Tibial nerve (tissue), 4 donors: ENCODE data around the gene NEURL3. TPM values are rescaled to one million over a fixed set of nuclear protein-coding genes. Genes with fewer than 3 reads are reported as not detected.

Experiments
- DNase-seq, 2 donors: peaks; one replicate each; pipeline ENCODE4 v3.0.0-alpha.2; 2019; ENCODE audit warnings: low spot score in 2 of 2
- H3K27ac ChIP-seq, 4 donors: fragments of 200-600 bp; sonication (generic) in 3 of 4; one replicate each; pipeline ENCODE4 v1.5.1; 2017 to 2019; ENCODE audit warnings: mild to moderate bottlenecking in 1 of 4
- H3K27me3 ChIP-seq, 2 donors: fragments of 200-600 bp; sonication (generic) in 1 of 2; one replicate each; pipeline versions ENCODE4 v1.5.1 to v1.6.0; 2017 to 2019
- H3K36me3 ChIP-seq, 3 donors: fragments of 200-600 bp; sonication (generic); one replicate each; pipeline ENCODE4 v1.5.1; 2018 to 2019
- H3K4me1 ChIP-seq, 4 donors: fragments of 200-600 bp; sonication (generic) in 3 of 4; one replicate each; pipeline ENCODE4 v1.5.1; 2017 to 2019
- H3K4me3 ChIP-seq, 4 donors: fragments of 200-600 bp; sonication (generic) in 3 of 4; one replicate each; pipeline ENCODE4 v1.5.1; 2017 to 2019; ENCODE audit warnings: mild to moderate bottlenecking in 1 of 4, moderate library complexity in 1 of 4
- H3K9me3 ChIP-seq, 4 donors: fragments of 200-600 bp; sonication (generic) in 3 of 4; one replicate each; pipeline ENCODE4 v1.5.1; 2017 to 2019
- CTCF ChIP-seq, 5 experiments: fragments of 200-600 bp in 3 of 5; fragments of 450-650 bp in 2 of 5; sonication (generic) in 3 of 5; IDR thresholded peaks; one replicate each; pipeline ENCODE4 v1.5.1; 2016 to 2019; ENCODE audit warnings: antibody characterized with exemption in 5 of 5, mild to moderate bottlenecking in 3 of 5, moderate library complexity in 2 of 5
- EP300 ChIP-seq, 2 donors: sonication (generic); formaldehyde crosslinking; IDR thresholded peaks; one replicate each; pipeline ENCODE4 v1.6.1; 2017; ENCODE audit warnings: antibody characterized with exemption in 2 of 2, mild to moderate bottlenecking in 1 of 2
- POLR2A ChIP-seq, 2 donors: fragments of 450-650 bp; IDR thresholded peaks; one replicate each; pipeline ENCODE4 v1.6.1; 2017; ENCODE audit warnings: antibody characterized with exemption in 2 of 2, mild to moderate bottlenecking in 2 of 2, moderate library complexity in 2 of 2
- WGBS, 2 donors: methylation state at CpG; one replicate each; pipeline ENCODE4 v1.1.5; 2018; 5-methylcytosine and 5-hydroxymethylcytosine counted together
- total RNA-seq, 4 donors: library from RNA; depleted of rRNA; stranded (reverse); fragments of >200 nt; gene quantifications; one replicate each; pipeline ENCODE4 v1.1.0, GENCODE V29; 2016

NEURL3 gene
- total RNA-seq, 4 donors from 2014 or later = 1.5 TPM; not detected in 3

GRCh38 chr2:96552315-96553175, 47.4 kb upstream of the NEURL3 start:
- H3K4me3 ChIP-seq = no peak overlapping the region
- H3K4me1 ChIP-seq = peaks cover 0 to 34% (median 14%) of the 10 kb centered on the region in 4 donors
- H3K9me3 ChIP-seq = no peaks in the 10 kb centered on the region
- no peak for DNase-seq
- no peak overlapping the region for H3K27ac ChIP-seq
- WGBS, 2 donors = 79 to 90% methylated on average over 15 to 18 of the region's 18 CpGs
- TF ChIP-seq EP300 (IDR thresholded peaks at IDR 0.05) = no peak
- H3K27me3 ChIP-seq = no peaks in the 10 kb centered on the region
- peaks cover 3 to 58% (median 13%) of the 10 kb centered on the region in 3 donors for H3K36me3 ChIP-seq

GRCh38 chr2:96551605-96552314, 46.6 kb upstream of the NEURL3 start:
- Histone ChIP-seq H3K4me1 (peaks cover 0 to 42% (median 21%) of the 10 kb centered on the region in 4 donors), H3K4me3 (no peak overlapping the region), H3K36me3 (peaks cover 3 to 63% (median 13%) of the 10 kb centered on the region in 3 donors), H3K27me3 (no peaks in the 10 kb centered on the region), H3K9me3 (no peaks in the 10 kb centered on the region), H3K27ac (no peak overlapping the region)
- WGBS, 2 donors = 92 to 96% methylated on average over 21 to 24 of the region's 25 CpGs
- DNase-seq = no peak
- no peak for TF ChIP-seq EP300 (IDR thresholded peaks at IDR 0.05)
- TF ChIP-seq CTCF (IDR thresholded peaks at IDR 0.05) = no peak
- no peak for TF ChIP-seq POLR2A (IDR thresholded peaks at IDR 0.05)

- peaks cover 3 to 68% (median 13%) of the 10 kb centered on the region in 3 donors for H3K36me3 ChIP-seq
- H3K27ac ChIP-seq = no peak overlapping the region
- no peaks in the 10 kb centered on the region for H3K27me3 ChIP-seq
- H3K4me1 ChIP-seq = peaks cover 0 to 49% (median 24%) of the 10 kb centered on the region in 4 donors
- H3K4me3 ChIP-seq = no peak overlapping the region
- no peak for DNase-seq
- H3K9me3 ChIP-seq = no peaks in the 10 kb centered on the region
- 95 to 98% methylated on average over 9 to 10 of the region's 14 CpGs for WGBS, 2 donors
- TF ChIP-seq CTCF (IDR thresholded peaks at IDR 0.05) = no peak
Observed at GRCh38 chr2:96550787-96551604, 45.8 kb upstream of the NEURL3 start.

- 76 to 82% methylated on average over 9 to 61 of the region's 61 CpGs for WGBS, 2 donors
- Histone ChIP-seq H3K27me3 (no peaks in the 10 kb centered on the region), H3K4me1 (peaks cover 0 to 49% (median 25%) of the 10 kb centered on the region in 4 donors), H3K4me3 (no peak overlapping the region), H3K9me3 (no peaks in the 10 kb centered on the region), H3K27ac (no peak overlapping the region), H3K36me3 (peaks cover 3 to 76% (median 13%) of the 10 kb centered on the region in 3 donors)
- TF ChIP-seq EP300 (IDR thresholded peaks at IDR 0.05) (no peak), CTCF (IDR thresholded peaks at IDR 0.05) (peak in 3 of 5 experiments; percentile 17 to 44 (median 22))
- no peak for DNase-seq
Observed at GRCh38 chr2:96549967-96550786, 45.0 kb upstream of the NEURL3 start.

GRCh38 chr2:96549466-96549785, 44.3 kb upstream of the NEURL3 start:
- no peaks in the 10 kb centered on the region for H3K27me3 ChIP-seq
- H3K36me3 ChIP-seq = peaks cover 3 to 77% (median 13%) of the 10 kb centered on the region in 3 donors
- no peak for TF ChIP-seq CTCF (IDR thresholded peaks at IDR 0.05)
- TF ChIP-seq POLR2A (IDR thresholded peaks at IDR 0.05) = no peak
- H3K4me3 ChIP-seq = no peak overlapping the region
- peaks cover 0 to 45% (median 23%) of the 10 kb centered on the region in 4 donors for H3K4me1 ChIP-seq
- no peaks in the 10 kb centered on the region for H3K9me3 ChIP-seq
- 87 to 100% methylated on average over 3 to 4 of the region's 4 CpGs for WGBS, 2 donors
- DNase-seq = no peak
- no peak overlapping the region for H3K27ac ChIP-seq
